GM12878 (cell line): Measurements from ENCODE around the gene KRTAP4-5. TPM values are rescaled to one million over a fixed set of nuclear protein-coding genes. Genes with fewer than 3 reads are reported as not detected.

Experiments
- ATAC-seq: fragments of 200-7000 bp; cut with Tn5 transposase; 3 replicates; pipeline ENCODE4 v1.9.1; 2020; ENCODE audit warnings: mild to moderate bottlenecking, moderate library complexity
- BruUV-seq: library from RNA; stranded (reverse); fragments of 400-500 nt; replicated peaks from 2 replicates; lab custom pipeline; 2021; lab: Mats Ljungman, UMichigan
- CTCF ChIA-PET: fragments of 300-600 bp; sonication (Branson Sonifier 250); formaldehyde crosslinking; extraction: SDS; loops from one replicate; lab custom pipeline; 2021; ENCODE audit warnings: inconsistent platforms; lab: Yijun Ruan, JAX
- POLR2A ChIA-PET: fragments of 350-600 bp; formaldehyde crosslinking; extraction: SDS; loops from one replicate; lab custom pipeline; 2021; ENCODE audit warnings: inconsistent platforms; lab: Charles Lee
- RAD21 ChIA-PET: fragments of 300-600 bp; sonication (Branson Sonifier 250); formaldehyde crosslinking; loops from one replicate; lab custom pipeline; 2023; ENCODE audit warnings: antibody characterized with exemption; ENCODE audit not compliant: unreplicated experiment; lab: Charles Lee
- SMC1A ChIA-PET: fragments of 300-600 bp; sonication (Branson Sonifier 250); formaldehyde crosslinking; loops from one replicate; lab custom pipeline; 2023; ENCODE audit not compliant: unreplicated experiment, uncharacterized antibody; lab: Charles Lee
- DNase-seq: peaks from one replicate; pipeline ENCODE4 v3.0.0-alpha.2; 2011; ENCODE audit warnings: low read depth, low spot score
- FAIRE-seq: peaks from 3 replicates; lab custom pipeline; 2011; peaks lifted over from hg19 to GRCh38; lab: Jason Lieb, UNC
- H2AFZ ChIP-seq: 2 replicates; pipeline ENCODE4 v1.6.0; 2011; ENCODE audit warnings: low read depth, low read length, control low read depth; ENCODE audit not compliant: control insufficient read depth
- H3K27ac ChIP-seq: 2 replicates; pipeline ENCODE4 v1.5.1; 2011; ENCODE audit warnings: control low read depth; ENCODE audit not compliant: control insufficient read depth, insufficient read depth
- H3K27me3 ChIP-seq, 2 experiments: replicated peaks in 1 of 2; 2 replicates each; pipeline versions ENCODE4 v1.6.0 to v1.6.1; 2011; ENCODE audit warnings: low read length in 1 of 2; ENCODE audit not compliant: control insufficient read depth in 2 of 2, insufficient read depth in 2 of 2
- H3K36me3 ChIP-seq, 2 experiments: 2 replicates each; pipeline ENCODE4 v1.5.1; 2011; ENCODE audit warnings: low read length in 1 of 2; ENCODE audit not compliant: control insufficient read depth in 2 of 2, insufficient read depth in 2 of 2
- H3K4me1 ChIP-seq: 2 replicates; pipeline ENCODE4 v1.6.1; 2011; ENCODE audit warnings: mild to moderate bottlenecking, low read length, moderate library complexity, mixed read lengths; ENCODE audit not compliant: control insufficient read depth, insufficient read depth
- H3K4me2 ChIP-seq: 2 replicates; pipeline ENCODE4 v1.6.0; 2011; ENCODE audit warnings: control low read depth; ENCODE audit not compliant: control insufficient read depth, insufficient read depth
- H3K4me3 ChIP-seq: fragments of 200-600 bp; sonication (generic); 2 replicates; pipeline ENCODE4 v1.5.1; 2016
- H3K79me2 ChIP-seq: 2 replicates; pipeline ENCODE4 v1.6.0; 2011; ENCODE audit warnings: low read length; ENCODE audit not compliant: control insufficient read depth, insufficient read depth
- H3K9ac ChIP-seq: 2 replicates; pipeline ENCODE4 v1.8.0; 2011; ENCODE audit warnings: low read length, control low read depth, mixed read lengths; ENCODE audit not compliant: control insufficient read depth, insufficient read depth
- H3K9me3 ChIP-seq: replicated peaks from 3 replicates; pipeline ENCODE4 v1.5.1; 2011; ENCODE audit warnings: mild to moderate bottlenecking, low read length; ENCODE audit not compliant: control insufficient read depth, insufficient read depth
- H4K20me1 ChIP-seq: 2 replicates; pipeline ENCODE4 v1.6.0; 2011; ENCODE audit not compliant: control insufficient read depth, insufficient read depth
- E2F8 ChIP-seq: fragments of 450-650 bp; IDR thresholded peaks from 2 replicates; pipeline ENCODE4 v1.6.1; 2018; ENCODE audit warnings: mild to moderate bottlenecking, low read depth, moderate library complexity; ENCODE audit not compliant: partially characterized antibody
- FOXK2 ChIP-seq: fragments of 450-650 bp; IDR thresholded peaks from 2 replicates; pipeline ENCODE4 v1.6.1; 2017; ENCODE audit warnings: mild to moderate bottlenecking, moderate library complexity
- NR2C1 ChIP-seq: fragments of 450-650 bp; IDR thresholded peaks from 2 replicates; pipeline ENCODE4 v1.6.1; 2017; ENCODE audit warnings: antibody characterized with exemption, mild to moderate bottlenecking, moderate library complexity
- TCF3 ChIP-seq: IDR thresholded peaks from 2 replicates; pipeline ENCODE4 v1.6.1; 2012; ENCODE audit warnings: low read depth, mild to moderate bottlenecking, low read length, borderline replicate concordance; ENCODE audit not compliant: insufficient read depth
- ZNF687 ChIP-seq: fragments of 450-650 bp; IDR thresholded peaks from 2 replicates; pipeline ENCODE4 v1.6.1; 2017; ENCODE audit warnings: mild to moderate bottlenecking, moderate library complexity
- WGBS: methylation state at CpG from one replicate; pipeline ENCODE4 v1.1.6; 2016; ENCODE audit warnings: low lambda C conversion rate; ENCODE audit not compliant: insufficient replicate concordance, insufficient coverage; ENCODE audit errors: missing lambda C conversion rate; 5-methylcytosine and 5-hydroxymethylcytosine counted together
- in situ Hi-C: fragments of 300-500 bp; cut with MboI; formaldehyde crosslinking; loops from 9 replicates; pipeline ENCODE4 v1.14.3; 2018; ENCODE audit warnings: mixed read lengths
- intact Hi-C: fragments of 100-400 bp; cut with micrococcal nuclease; formaldehyde crosslinking; loops from one replicate; pipeline ENCODE4 v1.14.2; 2022; ENCODE audit not compliant: unreplicated experiment
- polyA plus RNA-seq, 11 experiments: library from polyadenylated mRNA; depleted of rRNA in 4 of 11; unstranded in 6 of 11; stranded (reverse) in 5 of 11; fragments of >200 nt; fragmentation: Nextera tagmentation in 4 of 11; fragmentation: Illumina TruSeq in 1 of 11; extraction: Ambion mirVana in 4 of 11; extraction: Trizol in 1 of 11; gene quantifications; 1 replicate in 1 of 11; 2 replicates in 10 of 11; pipeline versions ENCODE4 v1.2.1 to v1.2.3, GENCODE V29; 2011 to 2016; ENCODE audit warnings: inconsistent platforms in 2 of 11, missing spikeins in 2 of 11, low read depth in 1 of 11
- total RNA-seq, 4 experiments: library from RNA; depleted of rRNA in 3 of 4; stranded (reverse); fragments of >200 nt in 3 of 4; fragmentation: Illumina TruSeq in 1 of 4; extraction: Trizol in 1 of 4; gene quantifications; 2 replicates each; pipeline versions ENCODE4 v1.2.1 to v1.2.3, GENCODE V29; 2013 to 2021

Gene KRTAP4-5
- total and polyA plus RNA-seq, 10 of the 15 experiments (the other 5 are each of a cell fraction or from before 2014, with no cell fraction given): not detected

- H3K36me3 ChIP-seq: no peaks in the 10 kb centered on the region
- RAD21 ChIA-PET: no interaction called here
- ATAC-seq: no peak
- in situ Hi-C loops: no loop called here
- WGBS: 0% methylated on average over 1 of the region's 1 CpG
- no peaks in the 10 kb centered on the region for H3K9me3 ChIP-seq
- SMC1A ChIA-PET: no interaction called here
- TF ChIP-seq NR2C1 (no peak), E2F8 (no peak), TCF3 (no peak), FOXK2 (no peak), ZNF687 (no peak)
- no peaks in the 10 kb centered on the region for H3K4me1 ChIP-seq
- intact Hi-C loops: no loop called here
- no peak for DNase-seq
- H2AFZ ChIP-seq: no peak within 1 kb of the TSS
- CTCF ChIA-PET: no interaction called here
- POLR2A ChIA-PET: no interaction called here
- no peak within 1 kb of the TSS for H3K9ac ChIP-seq
- H3K27me3 ChIP-seq: no peaks in the 10 kb centered on the region; a peak in 1 of 4 replicates
- FAIRE-seq: no peak
- H3K79me2 ChIP-seq: no peaks in the 10 kb centered on the region
- no peak within 1 kb of the TSS for H3K4me2 ChIP-seq
- H4K20me1 ChIP-seq: no peaks in the 10 kb centered on the region
- H3K4me3 ChIP-seq: no peak within 1 kb of the TSS
- BruUV-seq: no TSS peak
- H3K27ac ChIP-seq: no peak within 1 kb of the TSS
Observed at GRCh38 chr17:41168121-41168520, 18.5 kb upstream of the KRTAP4-5 start, which contains the start of gene KRTAP4-3. Gene KRTAP4-3 (minus strand): TSS chr17:41168221. CDS start chr17:41168172, 49 bp downstream.
